GM12873 (cell line): ENCODE measurements around the gene FAM32A.

Experiments used
- TF ChIP-seq, protein P1 (sequence below): IDR thresholded peaks from 2 replicates; pipeline ENCODE4 v1.5.1; 2012; ENCODE audit warnings: low read depth, mild to moderate bottlenecking, moderate library complexity, low read length, control low read depth; ENCODE audit not compliant: insufficient read depth; ENCODE audit errors: missing control alignments

FAM32A gene

DNA sequence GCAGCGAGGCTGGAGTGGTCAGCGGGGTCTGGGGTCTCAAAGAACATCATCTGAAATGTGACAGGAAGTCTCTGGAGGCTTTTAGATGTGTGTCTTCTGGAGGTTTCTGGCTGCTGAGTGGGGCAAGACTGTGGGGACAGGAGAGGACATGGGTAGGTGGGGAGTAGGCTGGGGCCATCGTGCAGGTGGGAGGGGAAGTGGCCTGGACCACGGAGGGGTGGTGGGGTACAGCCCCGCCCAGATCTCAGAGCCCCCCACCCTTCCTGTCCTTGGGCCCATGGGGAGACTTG lies 18.7 kb downstream of the FAM32A start:
- TF ChIP-seq, protein P1, sequence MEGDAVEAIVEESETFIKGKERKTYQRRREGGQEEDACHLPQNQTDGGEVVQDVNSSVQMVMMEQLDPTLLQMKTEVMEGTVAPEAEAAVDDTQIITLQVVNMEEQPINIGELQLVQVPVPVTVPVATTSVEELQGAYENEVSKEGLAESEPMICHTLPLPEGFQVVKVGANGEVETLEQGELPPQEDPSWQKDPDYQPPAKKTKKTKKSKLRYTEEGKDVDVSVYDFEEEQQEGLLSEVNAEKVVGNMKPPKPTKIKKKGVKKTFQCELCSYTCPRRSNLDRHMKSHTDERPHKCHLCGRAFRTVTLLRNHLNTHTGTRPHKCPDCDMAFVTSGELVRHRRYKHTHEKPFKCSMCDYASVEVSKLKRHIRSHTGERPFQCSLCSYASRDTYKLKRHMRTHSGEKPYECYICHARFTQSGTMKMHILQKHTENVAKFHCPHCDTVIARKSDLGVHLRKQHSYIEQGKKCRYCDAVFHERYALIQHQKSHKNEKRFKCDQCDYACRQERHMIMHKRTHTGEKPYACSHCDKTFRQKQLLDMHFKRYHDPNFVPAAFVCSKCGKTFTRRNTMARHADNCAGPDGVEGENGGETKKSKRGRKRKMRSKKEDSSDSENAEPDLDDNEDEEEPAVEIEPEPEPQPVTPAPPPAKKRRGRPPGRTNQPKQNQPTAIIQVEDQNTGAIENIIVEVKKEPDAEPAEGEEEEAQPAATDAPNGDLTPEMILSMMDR = no peak

DNA sequence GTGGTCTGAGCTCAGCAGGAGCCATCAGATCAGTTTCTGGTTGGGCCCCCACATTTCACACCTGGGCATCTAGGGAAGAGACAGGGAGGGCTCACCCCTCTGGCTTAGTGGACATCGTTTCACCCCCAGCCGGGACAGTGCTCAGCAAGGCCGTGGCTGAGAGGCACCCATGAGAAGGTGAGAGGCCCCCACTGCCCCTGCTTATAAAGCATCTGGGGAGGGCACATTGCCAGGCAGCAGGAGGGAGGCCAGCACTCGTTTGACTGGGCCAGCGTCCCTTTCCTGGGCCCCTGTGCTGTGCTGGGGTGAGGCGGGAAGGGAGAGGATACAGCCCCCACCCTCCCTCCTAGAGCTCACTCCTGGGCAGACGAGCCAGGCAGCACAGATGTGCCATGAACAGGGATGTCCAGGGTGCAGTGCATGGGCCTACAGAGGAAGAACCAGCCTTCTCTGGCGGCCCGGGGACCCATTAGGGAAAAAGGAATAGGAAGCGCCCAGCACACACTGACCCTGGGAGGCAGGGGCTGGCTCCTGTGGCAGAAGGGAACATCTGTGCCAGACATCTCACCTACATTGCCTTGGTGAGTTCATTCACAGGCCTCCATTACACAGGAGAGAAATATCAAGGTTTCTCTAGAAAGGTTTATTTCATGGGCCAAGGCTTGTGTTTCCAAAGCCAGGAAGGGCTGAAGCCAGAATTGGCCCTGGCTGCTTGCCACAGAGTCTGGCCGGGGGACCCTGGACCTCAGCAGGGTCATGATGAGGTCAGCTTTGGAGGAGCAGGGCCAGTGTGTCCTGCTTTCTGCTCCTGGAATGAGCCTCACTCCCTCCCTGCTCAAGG lies 20.2 kb downstream of the FAM32A start:
- TF ChIP-seq, protein P1 = no peak

DNA sequence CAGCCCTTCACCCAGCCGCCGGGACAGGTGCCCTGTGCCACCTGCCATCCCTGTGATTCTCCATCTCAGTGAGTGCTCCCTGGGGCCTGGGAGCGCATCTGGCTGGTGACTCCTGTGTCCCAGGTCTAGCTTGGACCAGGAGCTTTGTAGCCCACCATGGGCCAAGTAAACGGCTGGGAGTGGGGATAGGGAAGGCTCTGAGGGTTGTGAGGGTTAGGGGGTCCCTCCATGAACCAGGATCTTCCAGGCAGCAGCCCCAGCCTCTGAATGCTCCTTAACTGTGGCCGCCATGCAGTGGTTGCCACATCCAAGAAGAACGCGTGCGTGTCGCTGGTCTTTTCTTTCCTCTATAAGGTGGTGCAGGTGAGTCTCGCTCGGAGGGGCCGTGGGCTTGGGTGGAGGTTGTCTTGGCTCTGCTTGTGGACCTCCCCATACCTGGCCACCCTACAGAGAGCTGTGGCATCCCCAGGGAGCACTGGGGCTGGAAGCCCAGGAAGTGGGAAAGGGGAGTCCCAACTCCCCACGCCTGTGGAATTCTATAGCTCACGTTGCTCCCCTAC lies 20.9 kb downstream of the FAM32A start:
- TF ChIP-seq, protein P1 = no peak

DNA sequence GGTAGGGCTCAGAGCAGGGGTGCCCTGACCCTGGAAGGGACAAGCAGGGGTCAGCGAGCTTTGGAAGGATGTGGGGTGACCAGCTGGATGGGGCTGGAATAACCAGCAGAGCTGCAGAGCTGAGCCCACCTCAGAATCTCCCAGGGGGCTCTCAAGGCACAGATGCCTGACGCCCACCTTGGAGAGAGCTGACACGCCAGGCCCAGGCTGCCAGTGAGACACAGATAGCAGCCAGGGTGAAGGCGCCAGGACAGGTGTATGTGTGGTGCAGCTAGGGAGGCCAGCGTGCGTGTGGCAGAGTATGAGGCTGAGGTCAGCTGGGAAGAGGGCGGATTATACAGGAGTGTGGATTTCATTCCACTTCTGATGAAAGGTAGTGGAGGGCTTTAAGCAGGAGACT lies 21.4 kb downstream of the FAM32A start:
- TF ChIP-seq, protein P1 = no peak

DNA sequence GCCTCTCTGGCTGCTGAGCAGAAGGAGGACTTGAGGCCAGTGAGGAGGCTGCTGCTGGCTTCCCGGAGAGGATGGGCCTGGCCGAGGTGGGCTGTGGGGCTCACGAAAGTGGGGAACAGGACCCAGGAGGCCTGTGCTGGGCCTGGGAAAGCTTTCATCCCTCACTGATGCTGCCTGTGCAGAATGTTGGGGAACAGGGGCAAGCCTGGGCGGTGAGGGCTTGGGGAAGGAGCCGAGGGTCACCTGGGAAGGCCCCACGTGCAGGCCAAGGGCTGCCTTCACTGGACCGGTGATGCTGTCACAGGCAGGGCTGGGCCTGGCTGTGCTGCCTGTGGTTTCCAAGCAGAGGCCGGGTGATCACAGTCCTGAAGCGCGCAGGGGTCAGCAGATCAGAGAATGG lies 21.9 kb downstream of the FAM32A start:
- TF ChIP-seq, protein P1 = no peak

DNA sequence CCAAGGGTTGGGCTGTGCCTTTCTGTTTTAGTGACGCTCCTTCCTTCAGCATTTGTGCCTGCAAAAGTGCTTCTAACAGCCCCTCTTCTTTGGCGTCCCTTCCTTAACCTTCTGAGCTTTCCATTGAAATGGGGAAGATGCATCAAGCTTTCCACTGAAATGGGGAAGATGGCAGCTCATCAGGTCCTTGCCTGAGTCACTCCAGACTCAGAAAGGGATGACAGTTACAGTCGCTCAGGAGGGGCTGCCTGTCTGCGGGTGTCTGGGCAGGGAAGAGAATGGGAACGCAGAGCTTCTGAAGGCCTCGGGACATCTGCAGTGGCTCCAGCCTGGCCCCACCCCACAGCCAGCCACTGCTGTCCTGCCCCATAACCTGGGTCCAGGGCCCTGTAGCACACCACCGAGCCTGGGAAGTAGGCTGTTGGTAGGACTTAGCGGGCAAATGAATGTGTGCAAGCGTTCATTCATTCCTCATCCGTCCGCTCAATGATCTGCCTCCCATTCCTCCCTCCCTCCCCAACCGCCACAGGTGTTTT lies 22.3 kb downstream of the FAM32A start:
- TF ChIP-seq, protein P1 = no peak

DNA sequence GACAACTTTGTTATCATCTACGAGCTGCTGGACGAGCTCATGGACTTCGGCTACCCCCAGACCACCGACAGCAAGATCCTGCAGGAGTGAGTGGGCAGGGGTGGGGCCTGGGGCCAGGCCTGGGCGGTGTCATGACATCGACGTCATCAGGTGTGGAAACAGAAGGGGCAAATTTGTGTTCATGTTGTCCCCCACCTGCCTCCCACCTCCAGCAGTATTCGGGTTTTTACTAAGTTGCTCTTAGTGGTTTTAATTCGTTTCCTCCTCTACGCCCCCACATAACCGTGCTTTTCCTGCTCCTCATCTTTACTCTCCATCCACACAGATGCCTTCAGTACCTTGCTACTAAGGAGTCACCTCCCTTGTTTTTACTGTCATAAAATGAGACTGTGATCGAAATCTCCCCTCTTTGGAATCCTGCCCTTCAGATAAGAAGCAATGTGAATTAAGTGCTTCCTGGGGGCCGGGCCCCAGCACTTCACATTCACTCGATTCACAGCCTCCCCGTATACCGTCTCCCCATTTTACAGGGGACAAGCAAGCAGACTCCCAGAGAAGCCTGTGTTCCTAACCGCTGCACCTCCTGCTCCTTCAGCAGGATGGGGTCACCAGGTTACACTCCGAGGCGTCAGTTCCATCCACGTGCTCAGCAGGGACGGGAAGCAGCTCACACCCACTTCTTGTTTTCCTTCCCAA lies 23.0 kb downstream of the FAM32A start:
- TF ChIP-seq, protein P1 = no peak
